Measurements from ENCODE around the gene SMARCAL1.

Gene SMARCAL1

DNA sequence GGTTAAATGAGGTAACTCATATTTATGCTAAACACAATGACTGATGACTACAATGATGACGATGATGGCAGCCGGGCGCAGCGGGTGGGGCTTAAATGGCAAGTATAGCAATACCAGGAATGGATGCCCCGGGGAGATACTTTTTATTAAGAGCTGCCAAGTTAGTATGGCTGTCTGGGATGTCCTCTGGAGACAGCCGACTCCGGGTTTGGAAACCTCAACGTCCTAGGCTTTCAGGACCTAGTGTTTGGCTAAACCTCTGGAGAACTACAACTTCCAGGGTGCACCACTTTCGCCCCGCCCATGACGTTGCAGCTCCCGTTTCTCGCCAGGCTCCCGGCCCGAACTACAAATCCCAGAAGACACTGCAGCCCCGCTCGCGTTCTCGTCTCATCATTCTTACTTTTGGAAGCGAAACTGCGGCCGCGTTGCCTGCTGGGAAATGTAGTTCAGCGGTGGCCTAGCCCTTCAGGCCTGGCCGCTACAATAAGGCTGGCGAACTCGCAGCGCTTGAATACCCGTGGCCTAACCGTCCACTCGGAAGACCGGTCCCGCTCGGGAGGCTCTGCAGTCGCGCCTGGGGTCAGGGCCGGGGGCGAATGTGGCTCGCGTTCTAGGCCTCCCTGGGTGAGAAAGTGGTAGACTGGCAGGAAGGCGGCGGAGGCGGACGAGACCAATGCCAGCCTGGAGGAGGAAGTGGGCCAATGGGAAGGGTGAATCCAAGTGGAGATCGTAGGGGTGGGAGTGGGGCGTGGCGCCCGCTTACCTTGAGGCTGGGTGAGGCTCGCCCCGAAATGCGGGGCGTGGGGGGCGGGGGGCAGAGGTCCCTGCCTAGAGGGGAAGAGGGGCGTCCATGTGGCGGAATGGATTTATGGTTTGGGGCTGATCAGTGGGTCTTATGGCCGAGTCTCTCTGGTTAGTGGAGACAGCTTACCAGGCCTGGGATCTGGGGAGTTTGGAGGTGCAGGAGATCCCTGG, at the start of gene SMARCAL1:
SMARCAL1 (plus strand) TSS at position 463 of the 978 bp plus-strand sequence. CDS start 2,221 bp downstream, outside the sequence.
- ChIA-PET POLR2A (no interaction called here), CTCF (interaction anchor here (0.8 to 5.9 kb wide), 5 partner anchors 9 to 298 kb away, joined by 3 to 60 read pairs (median 3); no protein-coding TSS in a partner anchor)
- TF ChIP-seq, protein P1, sequence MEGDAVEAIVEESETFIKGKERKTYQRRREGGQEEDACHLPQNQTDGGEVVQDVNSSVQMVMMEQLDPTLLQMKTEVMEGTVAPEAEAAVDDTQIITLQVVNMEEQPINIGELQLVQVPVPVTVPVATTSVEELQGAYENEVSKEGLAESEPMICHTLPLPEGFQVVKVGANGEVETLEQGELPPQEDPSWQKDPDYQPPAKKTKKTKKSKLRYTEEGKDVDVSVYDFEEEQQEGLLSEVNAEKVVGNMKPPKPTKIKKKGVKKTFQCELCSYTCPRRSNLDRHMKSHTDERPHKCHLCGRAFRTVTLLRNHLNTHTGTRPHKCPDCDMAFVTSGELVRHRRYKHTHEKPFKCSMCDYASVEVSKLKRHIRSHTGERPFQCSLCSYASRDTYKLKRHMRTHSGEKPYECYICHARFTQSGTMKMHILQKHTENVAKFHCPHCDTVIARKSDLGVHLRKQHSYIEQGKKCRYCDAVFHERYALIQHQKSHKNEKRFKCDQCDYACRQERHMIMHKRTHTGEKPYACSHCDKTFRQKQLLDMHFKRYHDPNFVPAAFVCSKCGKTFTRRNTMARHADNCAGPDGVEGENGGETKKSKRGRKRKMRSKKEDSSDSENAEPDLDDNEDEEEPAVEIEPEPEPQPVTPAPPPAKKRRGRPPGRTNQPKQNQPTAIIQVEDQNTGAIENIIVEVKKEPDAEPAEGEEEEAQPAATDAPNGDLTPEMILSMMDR (IDR thresholded peaks at IDR 0.05; ENCODE audit: control extremely low read depth, extremely low read depth, low read depth, missing control alignments) = no peak
- peak; percentile 94 for DNase-seq (ENCODE audit: extremely low spot score)

GRCh38 chr2:216362730-216363129, 49.6 kb upstream of the SMARCAL1 start:
- DNase-seq (ENCODE audit: extremely low spot score) = no peak
- TF ChIP-seq, protein P1 (IDR thresholded peaks at IDR 0.05; ENCODE audit: control extremely low read depth, extremely low read depth, low read depth, missing control alignments) = no peak
- CTCF ChIA-PET = interaction anchor here (1.5 to 2.9 kb wide), 2 partner anchors 9 to 10 kb away, joined by 5 to 8 read pairs; partner anchors contain the start of gene MARCHF4
- POLR2A ChIA-PET = no interaction called here

- ChIA-PET CTCF (interaction anchor here (1.5 to 2.9 kb wide), 2 partner anchors 9 to 10 kb away, joined by 5 to 8 read pairs; partner anchors contain the start of gene MARCHF4), POLR2A (no interaction called here)
- TF ChIP-seq, protein P1 (IDR thresholded peaks at IDR 0.05; ENCODE audit: control extremely low read depth, extremely low read depth, low read depth, missing control alignments) = no peak
- DNase-seq (ENCODE audit: extremely low spot score) = no peak
Measured at GRCh38 chr2:216363221-216363620, 49.1 kb upstream of the SMARCAL1 start.

- ChIA-PET CTCF (interaction anchor here (0.8 to 2.9 kb wide), 4 partner anchors 12 to 64 kb away, joined by 3 to 8 read pairs (median 4); no protein-coding TSS in a partner anchor), POLR2A (no interaction called here)
- no peak for DNase-seq (ENCODE audit: extremely low spot score)
- TF ChIP-seq, protein P1 (IDR thresholded peaks at IDR 0.05; ENCODE audit: control extremely low read depth, extremely low read depth, low read depth, missing control alignments) = no peak
Measured at GRCh38 chr2:216365518-216365917, 46.8 kb upstream of the SMARCAL1 start.

GRCh38 chr2:216366777-216367471, 45.4 kb upstream of the SMARCAL1 start:
- DNase-seq (ENCODE audit: extremely low spot score) = no peak
- ChIA-PET CTCF (interaction anchor here (1.1 to 2.1 kb wide), 4 partner anchors 8 to 39 kb away, joined by 3 to 6 read pairs (median 4); no protein-coding TSS in a partner anchor), POLR2A (no interaction called here)
- TF ChIP-seq, protein P1 (IDR thresholded peaks at IDR 0.05; ENCODE audit: control extremely low read depth, extremely low read depth, low read depth, missing control alignments) = no peak

GRCh38 chr2:216369821-216370220, 42.5 kb upstream of the SMARCAL1 start:
- DNase-seq (ENCODE audit: extremely low spot score) = no peak
- ChIA-PET POLR2A (no interaction called here), CTCF (no interaction called here)
- TF ChIP-seq, protein P1 (IDR thresholded peaks at IDR 0.05; ENCODE audit: control extremely low read depth, extremely low read depth, low read depth, missing control alignments) = no peak

Measured in GM10248 (cell line).